OCI-LY7 (cell line): ENCODE results near the gene RTL10. TPM values are rescaled to one million over a fixed set of nuclear protein-coding genes. Genes with fewer than 3 reads are reported as not detected.

Experiments
- BruUV-seq: library from RNA; stranded (reverse); fragments of 400-500 nt; replicated peaks from 2 replicates; lab custom pipeline; 2021; lab: Mats Ljungman, UMichigan
- CTCF ChIA-PET: fragments of 300-600 bp; sonication (Branson Sonifier 250); formaldehyde crosslinking; loops from one replicate; lab custom pipeline; 2022; ENCODE audit warnings: antibody characterized with exemption; ENCODE audit not compliant: unreplicated experiment; lab: Charles Lee
- POLR2A ChIA-PET: fragments of 300-600 bp; sonication (Branson Sonifier 250); formaldehyde crosslinking; loops from one replicate; lab custom pipeline; 2022; ENCODE audit warnings: antibody characterized with exemption; lab: Charles Lee
- DNase-seq: peaks from one replicate; pipeline ENCODE4 v3.0.0-alpha.2; 2015; ENCODE audit warnings: low spot score
- H2AFZ ChIP-seq: fragments of 200-600 bp; sonication (generic), shearing (Covaris generic); 2 replicates; pipeline ENCODE4 v1.6.1; 2014; ENCODE audit warnings: mild to moderate bottlenecking, antibody characterized with exemption, low read length, moderate library complexity
- H3K27ac ChIP-seq: fragments of 200-600 bp; sonication (generic); 2 replicates; pipeline ENCODE4 v1.5.1; 2014; ENCODE audit warnings: mixed run types, low read depth, mild to moderate bottlenecking, moderate library complexity, low read length, inconsistent platforms; ENCODE audit not compliant: poor library complexity, severe bottlenecking
- H3K36me3 ChIP-seq: fragments of 200-600 bp; sonication (generic); 2 replicates; pipeline ENCODE4 v1.6.1; 2014; ENCODE audit warnings: mild to moderate bottlenecking, antibody characterized with exemption, low read length, moderate library complexity, mixed read lengths; ENCODE audit not compliant: insufficient read depth
- H3K4me1 ChIP-seq: fragments of 200-600 bp; sonication (generic); 2 replicates; pipeline ENCODE4 v1.5.1; 2014; ENCODE audit warnings: mild to moderate bottlenecking, low read length; ENCODE audit not compliant: insufficient read depth, poor library complexity, severe bottlenecking
- H3K4me2 ChIP-seq: fragments of 200-600 bp; sonication (generic); 2 replicates; pipeline ENCODE4 v1.6.1; 2014; ENCODE audit warnings: mild to moderate bottlenecking, low read length
- H3K4me3 ChIP-seq: fragments of 200-600 bp; sonication (generic); 2 replicates; pipeline ENCODE4 v1.5.1; 2014; ENCODE audit warnings: mild to moderate bottlenecking, low read depth, low read length; ENCODE audit not compliant: poor library complexity, severe bottlenecking
- H3K79me2 ChIP-seq: fragments of 200-600 bp; sonication (generic); 2 replicates; pipeline ENCODE4 v1.6.1; 2016; ENCODE audit warnings: low read depth, mild to moderate bottlenecking, low read length, moderate library complexity, mixed read lengths; ENCODE audit not compliant: insufficient read depth
- H3K9me2 ChIP-seq: fragments of 200-600 bp; sonication (generic); 2 replicates; pipeline ENCODE4 v1.6.1; 2016; ENCODE audit warnings: mild to moderate bottlenecking, low read length, mixed read lengths; ENCODE audit not compliant: insufficient read depth
- H3K9me3 ChIP-seq: fragments of 200-600 bp; sonication (generic); 2 replicates; pipeline ENCODE4 v1.6.1; 2014; ENCODE audit warnings: mild to moderate bottlenecking, mixed run types, low read length, mixed read lengths
- H4K20me1 ChIP-seq: fragments of 200-600 bp; sonication (generic); 2 replicates; pipeline ENCODE4 v1.6.1; 2014; ENCODE audit warnings: mild to moderate bottlenecking, antibody characterized with exemption, low read length, moderate library complexity, mixed read lengths; ENCODE audit not compliant: insufficient read depth
- EZH2phosphoT487 ChIP-seq: fragments of 200-600 bp; sonication (generic); IDR thresholded peaks from 2 replicates; pipeline ENCODE4 v1.6.1; 2018; ENCODE audit warnings: low read depth, borderline replicate concordance, mild to moderate bottlenecking, mixed run types, antibody characterized with exemption, low read length, moderate library complexity, mixed read lengths
- intact Hi-C: fragments of 100-400 bp; cut with micrococcal nuclease; formaldehyde crosslinking; loops from one replicate; pipeline ENCODE4 v1.10.0; 2022; ENCODE audit not compliant: unreplicated experiment
- total RNA-seq, 2 experiments: library from RNA; depleted of rRNA in 1 of 2; stranded (reverse); fragments of >200 nt in 1 of 2; shearing (Covaris generic) in 1 of 2; gene quantifications; 2 replicates each; pipeline ENCODE4 v1.2.3, GENCODE V29; 2014 to 2022
- TF ChIP-seq, protein P1 (sequence below): fragments of 200-600 bp; sonication (generic); conservative IDR thresholded peaks from 2 replicates; pipeline ENCODE4 v1.5.1; 2014; ENCODE audit warnings: mild to moderate bottlenecking, antibody characterized with exemption, low read length, moderate library complexity, mixed read lengths

RTL10 gene
- total RNA-seq, 2 experiments from 2014 or later, result 26.2 to 28.2 TPM

GRCh38 chr22:19878461-19879245 lies 24.0 kb upstream of the RTL10 start:
- Histone ChIP-seq H3K36me3 (no peaks in the 10 kb centered on the region), H3K4me3 (no peak overlapping the region), H3K27ac (no peak overlapping the region), H3K4me1 (peaks cover 8% of the 10 kb centered on the region), H3K9me2 (no peaks in the 10 kb centered on the region), H3K9me3 (no peaks in the 10 kb centered on the region), H4K20me1 (no peaks in the 10 kb centered on the region), H2AFZ (no peak overlapping the region), H3K4me2 (no peak overlapping the region), H3K79me2 (no peaks in the 10 kb centered on the region)
- DNase-seq, result no peak
- TF ChIP-seq EZH2phosphoT487, result no peak
- TF ChIP-seq, protein P1, sequence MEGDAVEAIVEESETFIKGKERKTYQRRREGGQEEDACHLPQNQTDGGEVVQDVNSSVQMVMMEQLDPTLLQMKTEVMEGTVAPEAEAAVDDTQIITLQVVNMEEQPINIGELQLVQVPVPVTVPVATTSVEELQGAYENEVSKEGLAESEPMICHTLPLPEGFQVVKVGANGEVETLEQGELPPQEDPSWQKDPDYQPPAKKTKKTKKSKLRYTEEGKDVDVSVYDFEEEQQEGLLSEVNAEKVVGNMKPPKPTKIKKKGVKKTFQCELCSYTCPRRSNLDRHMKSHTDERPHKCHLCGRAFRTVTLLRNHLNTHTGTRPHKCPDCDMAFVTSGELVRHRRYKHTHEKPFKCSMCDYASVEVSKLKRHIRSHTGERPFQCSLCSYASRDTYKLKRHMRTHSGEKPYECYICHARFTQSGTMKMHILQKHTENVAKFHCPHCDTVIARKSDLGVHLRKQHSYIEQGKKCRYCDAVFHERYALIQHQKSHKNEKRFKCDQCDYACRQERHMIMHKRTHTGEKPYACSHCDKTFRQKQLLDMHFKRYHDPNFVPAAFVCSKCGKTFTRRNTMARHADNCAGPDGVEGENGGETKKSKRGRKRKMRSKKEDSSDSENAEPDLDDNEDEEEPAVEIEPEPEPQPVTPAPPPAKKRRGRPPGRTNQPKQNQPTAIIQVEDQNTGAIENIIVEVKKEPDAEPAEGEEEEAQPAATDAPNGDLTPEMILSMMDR, result no peak
- intact Hi-C loops, result no loop called here
- no TSS peak for BruUV-seq
- ChIA-PET POLR2A (no interaction called here), CTCF (no interaction called here)

GRCh38 chr22:19877626-19878339 lies 23.1 kb upstream of the RTL10 start:
- ChIA-PET CTCF (no interaction called here), POLR2A (no interaction called here)
- BruUV-seq, result no TSS peak
- no peaks in the 10 kb centered on the region for H3K36me3 ChIP-seq
- H3K4me1 ChIP-seq, result peaks cover 11% of the 10 kb centered on the region
- DNase-seq, result no peak
- no peak overlapping the region for H3K4me3 ChIP-seq
- TF ChIP-seq, protein P1, result no peak
- no peaks in the 10 kb centered on the region for H3K9me3 ChIP-seq
- H3K27ac ChIP-seq, result no peak overlapping the region
- no peaks in the 10 kb centered on the region for H4K20me1 ChIP-seq
- H3K79me2 ChIP-seq, result no peaks in the 10 kb centered on the region
- H3K4me2 ChIP-seq, result no peak overlapping the region
- no peak overlapping the region for H2AFZ ChIP-seq
- intact Hi-C loops, result no loop called here
- H3K9me2 ChIP-seq, result no peaks in the 10 kb centered on the region
